H1 (cell line): Measurements from ENCODE around the gene CIZ1. TPM values are rescaled to one million over a fixed set of nuclear protein-coding genes. Genes with fewer than 3 reads are reported as not detected.

ENCODE experiments used
- ATF2 ChIP-seq: IDR thresholded peaks from 2 replicates; pipeline ENCODE4 v1.6.1; 2012; ENCODE audit warnings: low read length, inconsistent platforms
- CHD2 ChIP-seq: IDR thresholded peaks from 2 replicates; pipeline ENCODE4 v1.6.1; 2012; ENCODE audit warnings: low read length, improper control_type of control experiment
- CHD7 ChIP-seq: fragments of 300-600 bp; sonication (generic); IDR thresholded peaks from 2 replicates; pipeline ENCODE4 v1.7.1; 2012; ENCODE audit warnings: low read length, moderate library complexity, mild to moderate bottlenecking, inconsistent platforms; ENCODE audit not compliant: insufficient replicate concordance
- EZH2 ChIP-seq: fragments of 200-600 bp; sonication (generic); IDR thresholded peaks from 2 replicates; pipeline ENCODE4 v1.7.1; 2012; ENCODE audit warnings: low read depth, mild to moderate bottlenecking, moderate library complexity, low read length, inconsistent platforms; ENCODE audit not compliant: severe bottlenecking
- JUN ChIP-seq: IDR thresholded peaks from 2 replicates; pipeline ENCODE4 v1.6.1; 2011; ENCODE audit warnings: low read depth, mild to moderate bottlenecking, improper control_type of control experiment, low read length
- SP4 ChIP-seq: IDR thresholded peaks from 2 replicates; pipeline ENCODE4 v1.6.1; 2012; ENCODE audit warnings: low read length, inconsistent platforms
- TAF1 ChIP-seq: IDR thresholded peaks from 2 replicates; pipeline ENCODE4 v1.6.1; 2011; ENCODE audit warnings: mild to moderate bottlenecking, low read depth, low read length
- TEAD4 ChIP-seq: IDR thresholded peaks from 2 replicates; pipeline ENCODE4 v1.6.1; 2012; ENCODE audit warnings: low read depth, low read length, inconsistent platforms, mixed read lengths
- polyA plus RNA-seq, 7 experiments: library from polyadenylated mRNA; depleted of rRNA in 3 of 7; stranded (reverse) in 5 of 7; unstranded in 2 of 7; fragments of >200 nt in 5 of 7; fragments of 200-250 nt in 2 of 7; gene quantifications; 1 replicate in 5 of 7; 2 replicates in 1 of 7; 4 replicates in 1 of 7; pipeline versions ENCODE4 v1.2.1 to v1.2.3, GENCODE V29; 2011 to 2013; ENCODE audit warnings: missing spikeins in 2 of 7, mixed read lengths in 2 of 7
- total RNA-seq: library from RNA; stranded (reverse); fragmentation: NEBNext Ultra II Directional; extraction: Animal tissue kit (Norgen Biotek cat#: 25700); gene quantifications from 2 replicates; pipeline ENCODE4 v1.2.1, GENCODE V29; 2021

CIZ1 gene
- total and polyA plus RNA-seq, 2 of the 8 experiments (the other 6 are each of a cell fraction or from before 2014, with no cell fraction given): 66.0 to 107 TPM

- no peak for TF ChIP-seq CHD7
- TF ChIP-seq TAF1: no peak
- no peak for TF ChIP-seq SP4
- TF ChIP-seq ATF2: no peak
- TF ChIP-seq EZH2: no peak
- TF ChIP-seq TEAD4: no peak
- TF ChIP-seq CHD2: no peak
- no peak for TF ChIP-seq JUN
These were observed 33.5 kb upstream of the CIZ1 start (continued) for GRCh38 chr9:128224877-128225276.
